A204.1 (cell line): ENCODE data around the gene CLN6.
A peak's percentile ranks its signal among the peaks of the same experiment; 100 is the strongest.
"Not testable (repeated sequence)": the region's sequence is repeated elsewhere in the genome, so short reads cannot be mapped to it uniquely, and the experiment has no call there.

ENCODE experiments used
- FAIRE-seq: peaks from 2 replicates; lab custom pipeline; 2012; peaks lifted over from hg19 to GRCh38; lab: Jason Lieb, UNC

Gene CLN6

GRCh38 chr15:68186671-68187397 lies 42.7 kb downstream of the CLN6 start:
- FAIRE-seq = no peak

GRCh38 chr15:68184616-68185480 lies 44.7 kb downstream of the CLN6 start:
- no peak for FAIRE-seq

DNA sequence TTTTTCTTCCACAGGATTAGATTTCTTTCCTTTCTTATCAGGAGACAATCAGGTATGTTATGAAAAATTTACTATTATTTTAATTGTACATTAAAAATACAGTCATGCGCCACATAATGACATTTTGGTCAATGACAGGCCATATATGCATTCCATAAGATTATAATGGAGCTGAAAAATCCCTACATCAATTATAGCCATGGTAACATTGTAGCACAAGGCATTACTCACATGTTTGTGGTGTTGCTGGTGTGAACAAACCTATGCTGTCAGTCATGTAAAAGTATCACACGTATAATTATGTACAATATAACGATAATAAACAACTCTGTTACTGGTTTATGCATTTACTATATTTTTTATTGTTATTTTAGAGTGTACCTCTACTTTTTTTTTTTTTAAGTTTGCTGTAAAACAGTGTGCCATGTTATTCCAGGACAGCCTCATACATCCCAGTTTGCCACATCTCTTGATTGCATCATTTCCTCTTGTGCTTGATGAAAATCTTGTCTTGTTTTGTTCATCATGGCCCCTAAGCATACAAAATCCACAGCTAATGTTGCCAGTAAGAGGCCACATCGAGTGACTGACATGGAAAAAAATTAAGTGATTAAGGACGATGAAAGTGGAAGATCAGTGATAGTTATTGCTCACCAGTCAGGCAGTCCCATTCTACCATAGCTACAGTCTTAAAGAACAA lies 45.8 kb downstream of the CLN6 start:
- FAIRE-seq = no peak

GRCh38 chr15:68177742-68178141 lies 51.8 kb downstream of the CLN6 start:
- FAIRE-seq = no peak

DNA sequence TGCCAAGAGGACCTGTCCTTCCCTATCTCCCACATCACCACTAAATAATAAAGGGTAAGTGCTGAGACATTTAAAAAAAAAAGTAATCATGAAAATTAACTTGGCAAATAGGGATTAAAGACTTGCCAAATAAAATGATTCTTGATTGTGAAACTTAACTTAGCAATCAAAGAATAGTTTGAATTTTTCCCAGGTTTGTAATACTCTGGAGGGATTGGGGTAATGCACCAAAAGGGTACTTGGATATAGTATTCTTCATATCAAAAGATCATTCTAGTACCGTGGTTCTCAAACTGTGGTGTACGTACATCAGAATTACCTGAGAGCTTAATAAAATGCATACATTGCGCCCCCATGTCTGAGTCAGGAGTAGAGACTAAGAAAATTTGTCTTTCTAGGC lies 52.9 kb downstream of the CLN6 start:
- no peak for FAIRE-seq

DNA sequence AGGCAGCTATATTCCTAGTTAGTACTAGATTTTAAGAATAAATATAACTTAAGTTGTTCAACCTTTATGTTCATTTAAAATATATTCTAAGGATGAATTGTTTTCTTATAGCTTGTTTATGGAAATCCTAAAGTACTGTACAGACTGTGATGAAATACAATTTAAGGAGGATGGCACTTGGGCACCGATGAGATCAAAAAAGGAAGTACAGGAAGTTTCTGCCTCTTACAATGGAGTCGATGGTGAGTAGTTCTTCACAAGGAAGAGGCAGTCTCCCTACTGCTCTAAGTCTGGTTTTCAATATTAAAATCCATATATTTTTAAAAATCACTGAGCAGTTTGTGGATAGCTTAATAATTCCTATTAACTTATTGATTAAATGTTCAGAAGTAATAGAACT lies 54.0 kb downstream of the CLN6 start:
- no peak for FAIRE-seq

GRCh38 chr15:68173119-68173518 lies 56.4 kb downstream of the CLN6 start:
- FAIRE-seq = no peak

- FAIRE-seq = not testable (repeated sequence)
These were observed 57.5 kb downstream of the CLN6 start for GRCh38 chr15:68172037-68172436.

DNA sequence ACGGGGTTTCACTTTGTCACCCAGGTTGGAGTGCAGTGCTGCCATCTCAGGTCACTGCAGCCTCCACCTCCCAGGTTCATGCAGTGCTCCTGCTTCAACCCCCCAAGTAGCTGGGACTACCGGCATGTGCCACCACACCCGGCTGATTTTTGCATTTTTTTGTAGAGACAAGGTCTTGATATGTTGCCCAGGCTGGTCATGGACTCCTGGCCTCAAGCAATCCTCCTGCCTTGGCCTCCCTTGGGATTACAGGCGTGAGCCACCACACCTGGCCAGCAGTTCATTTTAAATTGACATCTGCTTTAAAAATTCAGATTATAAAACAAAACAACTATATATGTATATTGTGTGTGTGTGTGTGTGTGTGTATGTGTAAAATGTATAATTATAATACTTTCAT lies 62.7 kb downstream of the CLN6 start:
- FAIRE-seq = no peak

DNA sequence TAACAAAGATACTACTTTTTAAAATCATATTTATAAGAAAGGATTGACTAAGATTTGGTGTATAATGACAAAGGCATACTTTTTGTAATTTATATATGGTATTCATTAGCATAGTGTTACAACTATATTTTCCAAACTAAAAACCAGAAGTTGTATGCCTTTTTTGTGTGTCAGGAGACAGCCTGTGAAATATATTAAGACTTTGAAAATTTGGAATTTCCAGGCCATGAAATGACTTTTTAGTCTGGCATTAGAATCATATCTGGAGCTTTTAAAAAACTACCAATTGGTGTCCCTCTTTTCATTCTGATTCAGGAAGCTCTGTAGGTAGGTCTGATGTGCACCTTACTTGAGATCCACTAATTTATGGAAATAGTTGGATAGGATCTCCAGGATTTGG lies 66.3 kb downstream of the CLN6 start:
- peak; percentile 30 for FAIRE-seq

DNA sequence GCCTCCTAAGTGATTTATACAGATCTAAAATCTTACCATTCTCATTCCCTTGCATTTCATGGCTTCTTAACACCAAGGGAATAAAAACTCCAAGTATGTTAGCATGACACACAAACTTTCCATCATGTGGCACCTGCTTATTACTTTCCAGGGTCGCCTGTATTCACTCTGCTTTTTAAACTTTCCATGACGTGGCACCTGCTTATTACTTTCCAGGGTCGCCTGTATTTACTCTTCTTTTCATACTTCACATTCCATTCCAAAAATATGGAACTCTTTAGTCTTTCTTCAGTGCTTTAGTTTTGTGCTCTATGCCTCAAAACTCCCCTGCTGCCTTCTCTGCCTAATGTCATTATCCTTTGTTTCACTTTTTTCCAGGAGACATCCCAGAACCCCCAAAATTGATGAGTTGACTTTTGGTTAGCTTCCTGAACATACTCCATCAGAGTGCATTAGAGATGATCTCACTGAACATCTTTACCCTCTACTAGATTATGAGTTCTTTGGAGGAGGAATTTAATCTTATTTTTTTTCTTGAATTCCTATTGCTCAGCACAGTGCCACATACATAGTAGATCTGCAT lies 71.4 kb downstream of the CLN6 start:
- FAIRE-seq = no peak

- FAIRE-seq = no peak
These were observed 72.5 kb downstream of the CLN6 start for GRCh38 chr15:68157074-68157473.
